Measurements from ENCODE around the gene ZDHHC4. TPM values are rescaled to one million over a fixed set of nuclear protein-coding genes. Genes with fewer than 3 reads are reported as not detected.

The ZDHHC4 gene
- polyA plus RNA-seq, 2 of the 4 experiments (the other 2 are of a cell fraction): 42.8 to 118 TPM

GRCh38 chr7:6565655-6566054 lies 11.6 kb upstream of the ZDHHC4 start:
- Histone ChIP-seq H3K4me1 (no peaks in the 10 kb centered on the region), H3K9me3 (no peaks in the 10 kb centered on the region), H3K4me2 (no peak overlapping the region), H3K4me3 (no peak overlapping the region), H3K27ac (no peak overlapping the region)
- ChIA-PET CTCF (interaction anchor here (1.3 kb wide), 1 partner anchor 9 kb away, joined by 3 read pairs; no protein-coding TSS in a partner anchor), POLR2A (no interaction called here)
- DNase-seq (ENCODE audit: low read depth in 1 of 2, low spot score in 1 of 2) (no peak), ATAC-seq (no peak; a peak in 2 of 6 replicates), FAIRE-seq (no peak)
- WGBS (ENCODE audit: missing lambda C conversion rate): 73% methylated on average over 4 of the region's 4 CpGs
- TF ChIP-seq HOXB13 (CRISPR knock-in tag; IDR thresholded peaks at IDR 0.05; ENCODE audit: low read depth) (no peak), CHD2 (IDR thresholded peaks at IDR 0.05; ENCODE audit: low read length, partially characterized antibody) (no peak), ZNF302 (CRISPR knock-in tag; IDR thresholded peaks at IDR 0.05) (no peak), NR3C1 (IDR thresholded peaks at IDR 0.05) (no peak), E2F6 (IDR thresholded peaks at IDR 0.05; ENCODE audit: borderline replicate concordance, low read depth) (no peak), EHMT2 (IDR thresholded peaks at IDR 0.05; ENCODE audit: low read depth) (no peak), RFX5 (IDR thresholded peaks at IDR 0.05) (no peak), HOXB5 (CRISPR knock-in tag; IDR thresholded peaks at IDR 0.05) (no peak), RNF2 (IDR thresholded peaks at IDR 0.05; ENCODE audit: borderline replicate concordance, low read depth) (no peak), CHD4 (IDR thresholded peaks at IDR 0.05; ENCODE audit: borderline replicate concordance) (no peak), HES2 (IDR thresholded peaks at IDR 0.05) (no peak), ZSCAN20 (CRISPR knock-in tag; IDR thresholded peaks at IDR 0.05) (no peak), JUN (IDR thresholded peaks at IDR 0.05) (no peak), KDM1A (IDR thresholded peaks at IDR 0.05; ENCODE audit: low read depth) (no peak), SREBF2 (IDR thresholded peaks at IDR 0.05) (no peak)
- TF ChIP-seq, protein P1, sequence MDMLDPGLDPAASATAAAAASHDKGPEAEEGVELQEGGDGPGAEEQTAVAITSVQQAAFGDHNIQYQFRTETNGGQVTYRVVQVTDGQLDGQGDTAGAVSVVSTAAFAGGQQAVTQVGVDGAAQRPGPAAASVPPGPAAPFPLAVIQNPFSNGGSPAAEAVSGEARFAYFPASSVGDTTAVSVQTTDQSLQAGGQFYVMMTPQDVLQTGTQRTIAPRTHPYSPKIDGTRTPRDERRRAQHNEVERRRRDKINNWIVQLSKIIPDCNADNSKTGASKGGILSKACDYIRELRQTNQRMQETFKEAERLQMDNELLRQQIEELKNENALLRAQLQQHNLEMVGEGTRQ (IDR thresholded peaks at IDR 0.05): no peak

DNA sequence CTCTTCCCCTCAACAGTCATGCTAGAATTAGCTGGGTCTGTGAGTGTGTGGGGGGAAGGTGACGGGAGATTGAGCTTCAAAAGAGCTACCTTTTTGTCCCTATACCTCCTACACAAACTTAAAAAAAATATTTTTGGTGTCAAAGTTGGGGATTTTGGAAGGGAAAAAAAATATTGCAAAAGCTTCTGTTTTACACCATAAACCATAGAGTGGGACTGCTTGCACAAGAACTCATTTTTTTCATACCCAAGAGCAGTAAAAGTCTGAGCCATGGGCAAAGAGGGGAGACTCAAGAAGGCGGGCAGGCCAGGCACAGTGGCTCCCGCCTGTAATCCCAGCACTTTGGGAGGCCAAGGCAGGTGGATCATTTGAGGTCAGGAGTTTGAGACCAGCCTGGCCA lies 9.4 kb upstream of the ZDHHC4 start:
- WGBS (ENCODE audit: missing lambda C conversion rate): 59% methylated on average over 3 of the region's 3 CpGs
- TF ChIP-seq RFX5 (IDR thresholded peaks at IDR 0.05): no peak
- TF ChIP-seq, protein P2, sequence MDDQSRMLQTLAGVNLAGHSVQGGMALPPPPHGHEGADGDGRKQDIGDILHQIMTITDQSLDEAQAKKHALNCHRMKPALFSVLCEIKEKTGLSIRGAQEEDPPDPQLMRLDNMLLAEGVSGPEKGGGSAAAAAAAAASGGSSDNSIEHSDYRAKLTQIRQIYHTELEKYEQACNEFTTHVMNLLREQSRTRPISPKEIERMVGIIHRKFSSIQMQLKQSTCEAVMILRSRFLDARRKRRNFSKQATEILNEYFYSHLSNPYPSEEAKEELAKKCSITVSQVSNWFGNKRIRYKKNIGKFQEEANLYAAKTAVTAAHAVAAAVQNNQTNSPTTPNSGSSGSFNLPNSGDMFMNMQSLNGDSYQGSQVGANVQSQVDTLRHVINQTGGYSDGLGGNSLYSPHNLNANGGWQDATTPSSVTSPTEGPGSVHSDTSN (IDR thresholded peaks at IDR 0.05): no peak
- TF ChIP-seq FOSB (CRISPR knock-in tag; IDR thresholded peaks at IDR 0.05): no peak
- no peak for TF ChIP-seq HEYL (CRISPR knock-in tag; IDR thresholded peaks at IDR 0.05)
- TF ChIP-seq CBX2 (IDR thresholded peaks at IDR 0.05; ENCODE audit: borderline replicate concordance, low read depth): no peak
- TF ChIP-seq MAFK (IDR thresholded peaks at IDR 0.05; ENCODE audit: partially characterized antibody): no peak
- no peak for TF ChIP-seq TP53 (CRISPR knock-in tag; IDR thresholded peaks at IDR 0.05)
- H3K4me2 ChIP-seq: no peak overlapping the region
- ChIA-PET POLR2A (interaction anchor here (1.0 to 1.8 kb wide), 2 partner anchors 10 to 22 kb away, joined by 3 to 4 read pairs; partner anchors contain the start of genes INTS15 and ZDHHC4), CTCF (interaction anchor here (0.9 to 3.5 kb wide), 3 partner anchors 9 to 24 kb away, joined by 3 to 16 read pairs (median 5); partner anchors contain the start of gene INTS15)
- H3K27ac ChIP-seq: no peak overlapping the region
- H3K4me3 ChIP-seq: no peak overlapping the region
- FAIRE-seq: no peak
- no peak for ATAC-seq
- no peaks in the 10 kb centered on the region for H3K4me1 ChIP-seq
- H3K9me3 ChIP-seq: no peaks in the 10 kb centered on the region
- no peak for DNase-seq (ENCODE audit: low read depth in 1 of 2, low spot score in 1 of 2)

Data from A549 (cell line).